ENCODE measurements around the gene GPAM.

Gene GPAM

GRCh38 chr10:112213098-112213823, 29.7 kb upstream of the GPAM start:
- no peak for DNase-seq (ENCODE audit: extremely low spot score)
- CTCF ChIA-PET: no interaction called here
- TF ChIP-seq FOXA1 (IDR thresholded peaks at IDR 0.05): no peak
- no peak for TF ChIP-seq FOXK2 (IDR thresholded peaks at IDR 0.05)
- POLR2A ChIA-PET: interaction anchor here (1.0 kb wide), 1 partner anchor 30 kb away, joined by 3 read pairs; the partner anchor contains the start of gene GPAM

GRCh38 chr10:112210666-112211065, 27.1 kb upstream of the GPAM start:
- DNase-seq (ENCODE audit: extremely low spot score): no peak
- POLR2A ChIA-PET: no interaction called here
- TF ChIP-seq PKNOX1 (IDR thresholded peaks at IDR 0.05) (no peak), FOXA1 (IDR thresholded peaks at IDR 0.05) (no peak), ARNT (IDR thresholded peaks at IDR 0.05) (no peak), CTBP1 (IDR thresholded peaks at IDR 0.05; ENCODE audit: borderline replicate concordance) (no peak), ELF4 (IDR thresholded peaks at IDR 0.05) (no peak), FOXM1 (IDR thresholded peaks at IDR 0.05; ENCODE audit: borderline replicate concordance) (no peak), HDGF (IDR thresholded peaks at IDR 0.05; ENCODE audit: borderline replicate concordance) (no peak), TARDBP (IDR thresholded peaks at IDR 0.05) (no peak), ZNF384 (IDR thresholded peaks at IDR 0.05) (no peak), LEF1 (IDR thresholded peaks at IDR 0.05; ENCODE audit: borderline replicate concordance) (no peak), BHLHE40 (IDR thresholded peaks at IDR 0.05; ENCODE audit: borderline replicate concordance) (no peak), FOXK2 (IDR thresholded peaks at IDR 0.05) (no peak), SP1 (IDR thresholded peaks at IDR 0.05) (no peak), L3MBTL2 (conservative IDR thresholded peaks at IDR 0.05) (no peak), SUZ12 (IDR thresholded peaks at IDR 0.05) (no peak)
- CTCF ChIA-PET: no interaction called here

GRCh38 chr10:112209684-112210131, 26.1 kb upstream of the GPAM start:
- POLR2A ChIA-PET: no interaction called here
- TF ChIP-seq ZNF384 (IDR thresholded peaks at IDR 0.05) (no peak), FOXK2 (IDR thresholded peaks at IDR 0.05) (no peak), CTBP1 (IDR thresholded peaks at IDR 0.05; ENCODE audit: borderline replicate concordance) (no peak), L3MBTL2 (conservative IDR thresholded peaks at IDR 0.05) (no peak), SP1 (IDR thresholded peaks at IDR 0.05) (no peak), PKNOX1 (IDR thresholded peaks at IDR 0.05) (no peak), FOXM1 (IDR thresholded peaks at IDR 0.05; ENCODE audit: borderline replicate concordance) (no peak), ARNT (IDR thresholded peaks at IDR 0.05) (no peak), LEF1 (IDR thresholded peaks at IDR 0.05; ENCODE audit: borderline replicate concordance) (no peak), TARDBP (IDR thresholded peaks at IDR 0.05) (no peak), HDGF (IDR thresholded peaks at IDR 0.05; ENCODE audit: borderline replicate concordance) (no peak), FOXA1 (IDR thresholded peaks at IDR 0.05) (no peak), NFRKB (IDR thresholded peaks at IDR 0.05) (no peak), ELF4 (IDR thresholded peaks at IDR 0.05) (no peak), SUZ12 (IDR thresholded peaks at IDR 0.05) (no peak), BHLHE40 (IDR thresholded peaks at IDR 0.05; ENCODE audit: borderline replicate concordance) (no peak)
- CTCF ChIA-PET: no interaction called here
- no peak for DNase-seq (ENCODE audit: extremely low spot score)

- DNase-seq (ENCODE audit: extremely low spot score): no peak
- POLR2A ChIA-PET: no interaction called here
- CTCF ChIA-PET: no interaction called here
- TF ChIP-seq FOXK2 (IDR thresholded peaks at IDR 0.05) (no peak), HDGF (IDR thresholded peaks at IDR 0.05; ENCODE audit: borderline replicate concordance) (no peak)
Observed at GRCh38 chr10:112208997-112209396, 25.4 kb upstream of the GPAM start.

- TF ChIP-seq ARNT (IDR thresholded peaks at IDR 0.05) (no peak), BHLHE40 (IDR thresholded peaks at IDR 0.05; ENCODE audit: borderline replicate concordance) (no peak), FOXA1 (IDR thresholded peaks at IDR 0.05) (no peak), FOXM1 (IDR thresholded peaks at IDR 0.05; ENCODE audit: borderline replicate concordance) (no peak), LEF1 (IDR thresholded peaks at IDR 0.05; ENCODE audit: borderline replicate concordance) (no peak)
- no peak for DNase-seq (ENCODE audit: extremely low spot score)
- ChIA-PET CTCF (no interaction called here), POLR2A (no interaction called here)
Observed at GRCh38 chr10:112208292-112208691, 24.7 kb upstream of the GPAM start.

- ChIA-PET CTCF (no interaction called here), POLR2A (no interaction called here)
- no peak for DNase-seq (ENCODE audit: extremely low spot score)
- no peak for TF ChIP-seq TARDBP (IDR thresholded peaks at IDR 0.05)
Observed at GRCh38 chr10:112203328-112204076, 19.9 kb upstream of the GPAM start.

- POLR2A ChIA-PET: no interaction called here
- TF ChIP-seq SUZ12 (IDR thresholded peaks at IDR 0.05): no peak
- no peak for TF ChIP-seq FOXK2 (IDR thresholded peaks at IDR 0.05)
- TF ChIP-seq LEF1 (IDR thresholded peaks at IDR 0.05; ENCODE audit: borderline replicate concordance): no peak
- no peak for TF ChIP-seq FOXM1 (IDR thresholded peaks at IDR 0.05; ENCODE audit: borderline replicate concordance)
- no peak for TF ChIP-seq L3MBTL2 (conservative IDR thresholded peaks at IDR 0.05)
- no peak for TF ChIP-seq ARNT (IDR thresholded peaks at IDR 0.05)
- CTCF ChIA-PET: no interaction called here
- no peak for DNase-seq (ENCODE audit: extremely low spot score)
Observed at GRCh38 chr10:112202561-112203241, 19.1 kb upstream of the GPAM start.

Data from HEK293T (cell line).